ENCODE results near the gene GCN1. TPM values are rescaled to one million over a fixed set of nuclear protein-coding genes. Genes with fewer than 3 reads are reported as not detected.

Gene GCN1
- total RNA-seq, 4 donors from 2014 or later: 39.5 to 117 (median 63.7) TPM

DNA sequence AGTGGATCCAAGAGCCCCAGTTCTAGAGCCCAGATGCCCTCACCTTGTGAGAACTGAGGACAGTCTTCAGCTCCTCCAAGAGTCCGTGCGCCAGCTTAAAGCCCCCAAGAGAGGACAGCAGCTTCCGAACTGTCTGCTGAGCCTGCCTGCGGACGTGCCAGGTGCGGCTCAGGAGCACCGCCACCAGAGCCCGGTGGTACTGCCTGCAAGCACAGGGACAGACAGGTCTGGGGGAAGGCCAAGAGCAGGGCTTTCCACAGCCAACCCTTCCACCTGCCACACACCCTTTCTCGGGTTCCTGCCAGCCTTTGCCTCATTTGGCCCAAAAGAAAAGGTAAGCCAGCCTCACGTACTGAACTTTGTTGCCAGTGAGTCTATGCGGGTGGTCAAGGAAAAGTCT lies 30.2 kb downstream of the GCN1 start:
- H3K9me3 ChIP-seq: no peaks in the 10 kb centered on the region
- DNase-seq: no peak
- 90 to 97% methylated on average over 5 to 11 of the region's 11 CpGs for WGBS, 2 donors
- peaks cover 38 to 100% (median 73%) of the 10 kb centered on the region in 3 donors for H3K36me3 ChIP-seq
- TF ChIP-seq CTCF (IDR thresholded peaks at IDR 0.05) (no peak), POLR2A (IDR thresholded peaks at IDR 0.05) (no peak)
- no peaks in the 10 kb centered on the region for H3K27me3 ChIP-seq
- no peak overlapping the region for H3K4me3 ChIP-seq
- no peaks in the 10 kb centered on the region for H3K4me1 ChIP-seq
- intact Hi-C loops (cut with DNase I): no loop called here
- no peak overlapping the region for H3K27ac ChIP-seq

DNA sequence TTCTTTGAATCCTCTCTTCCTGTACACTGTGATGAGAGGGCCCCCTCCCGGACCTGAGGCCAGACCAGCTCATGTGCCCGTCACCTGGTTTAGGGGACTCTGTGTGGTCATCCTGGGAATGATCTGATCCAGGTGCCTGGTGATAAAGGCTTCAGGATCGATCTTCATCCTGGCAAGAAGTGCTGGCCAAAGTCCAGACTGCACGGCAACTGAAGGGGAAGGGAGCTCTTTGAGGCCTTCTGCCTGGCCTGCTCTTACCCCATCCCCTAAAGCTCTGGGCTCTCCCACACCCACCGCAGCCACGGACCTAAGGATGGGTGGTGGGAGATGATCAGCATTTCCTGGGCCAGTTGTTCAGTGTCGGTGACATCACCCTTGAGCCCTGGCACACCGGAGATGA lies 31.8 kb downstream of the GCN1 start:
- intact Hi-C loops (cut with DNase I): no loop called here
- WGBS, 2 donors: 83 to 95% methylated on average over 4 of the region's 8 CpGs
- no peaks in the 10 kb centered on the region for H3K27me3 ChIP-seq
- no peaks in the 10 kb centered on the region for H3K4me1 ChIP-seq
- H3K27ac ChIP-seq: no peak overlapping the region
- H3K9me3 ChIP-seq: no peaks in the 10 kb centered on the region
- peaks cover 37 to 100% (median 77%) of the 10 kb centered on the region in 3 donors for H3K36me3 ChIP-seq
- no peak for DNase-seq
- no peak overlapping the region for H3K4me3 ChIP-seq
- TF ChIP-seq CTCF (IDR thresholded peaks at IDR 0.05) (no peak), POLR2A (IDR thresholded peaks at IDR 0.05) (no peak)

- peaks cover 40 to 100% (median 76%) of the 10 kb centered on the region in 3 donors for H3K36me3 ChIP-seq
- no peak overlapping the region for H3K27ac ChIP-seq
- 95 to 97% methylated on average over 8 to 11 of the region's 11 CpGs for WGBS, 2 donors
- H3K27me3 ChIP-seq: no peaks in the 10 kb centered on the region
- intact Hi-C loops (cut with DNase I): no loop called here
- DNase-seq: no peak
- H3K9me3 ChIP-seq: no peaks in the 10 kb centered on the region
- H3K4me1 ChIP-seq: no peaks in the 10 kb centered on the region
- no peak overlapping the region for H3K4me3 ChIP-seq
- TF ChIP-seq POLR2A (IDR thresholded peaks at IDR 0.05) (no peak), CTCF (IDR thresholded peaks at IDR 0.05) (no peak)
These were observed 32.7 kb downstream of the GCN1 start for GRCh38 chr12:120161852-120162251.

DNA sequence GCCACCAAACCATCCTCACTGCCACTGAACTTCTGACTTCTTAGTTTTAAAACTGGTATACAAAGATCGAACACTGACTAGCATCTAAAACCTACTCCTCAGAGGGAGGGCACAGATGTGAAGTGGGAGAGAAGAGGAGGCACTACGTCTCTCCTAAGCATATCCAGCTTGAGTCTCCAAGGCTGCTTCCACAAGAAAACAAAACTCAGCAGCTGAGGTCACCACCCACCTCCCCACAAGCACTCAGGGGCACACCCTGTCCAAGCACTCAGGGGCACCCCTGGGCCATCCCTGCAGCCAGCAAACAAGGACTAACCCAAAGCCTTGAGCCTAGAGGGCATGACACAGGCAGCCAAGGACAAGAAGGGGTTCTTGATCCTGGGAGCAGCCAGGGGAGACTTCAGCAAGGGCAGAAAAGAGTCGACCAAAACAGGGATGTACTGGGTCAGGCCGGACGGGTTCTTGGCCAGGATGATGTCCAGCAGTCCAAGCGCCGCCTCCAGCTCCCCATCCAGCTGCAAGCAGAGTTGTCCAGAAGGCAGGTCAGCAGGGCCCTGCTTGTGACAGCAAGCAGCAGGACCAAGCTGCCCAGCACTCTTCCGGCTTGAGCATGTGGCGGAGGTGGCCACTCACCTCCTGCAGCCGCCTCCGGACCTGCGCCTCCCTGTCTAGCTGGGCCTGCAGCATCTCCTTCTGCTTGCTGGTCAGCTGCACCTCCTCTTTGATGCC lies 34.8 kb downstream of the GCN1 start:
- H3K9me3 ChIP-seq: no peaks in the 10 kb centered on the region
- no peak overlapping the region for H3K4me3 ChIP-seq
- intact Hi-C loops (cut with DNase I): no loop called here
- TF ChIP-seq CTCF (IDR thresholded peaks at IDR 0.05) (no peak), POLR2A (IDR thresholded peaks at IDR 0.05) (no peak)
- DNase-seq: no peak
- H3K36me3 ChIP-seq: peaks cover 54 to 100% (median 91%) of the 10 kb centered on the region in 3 donors
- WGBS, 2 donors: 88 to 89% methylated on average over 5 to 11 of the region's 12 CpGs
- H3K27me3 ChIP-seq: no peaks in the 10 kb centered on the region
- peak overlapping the region in 1 of 4 donors; percentile 11 for H3K27ac ChIP-seq
- H3K4me1 ChIP-seq: no peaks in the 10 kb centered on the region

GRCh38 chr12:120158351-120158750 lies 36.2 kb downstream of the GCN1 start:
- Histone ChIP-seq H3K27me3 (no peaks in the 10 kb centered on the region), H3K9me3 (no peaks in the 10 kb centered on the region), H3K27ac (no peak overlapping the region), H3K36me3 (peaks cover 65 to 100% (median 92%) of the 10 kb centered on the region in 3 donors), H3K4me1 (no peaks in the 10 kb centered on the region), H3K4me3 (no peak overlapping the region)
- WGBS, 2 donors: 96 to 100% methylated on average over 7 of the region's 10 CpGs
- intact Hi-C loops (cut with DNase I): no loop called here
- TF ChIP-seq CTCF (IDR thresholded peaks at IDR 0.05): no peak
- TF ChIP-seq POLR2A (IDR thresholded peaks at IDR 0.05): no peak
- DNase-seq: no peak
